Activated CD4-positive, alpha-beta T cell treated with anti-CD3 and anti-CD28 coated beads for 48 hours (primary cell): ENCODE measurements around the gene CCNJL.

ENCODE experiments used
- DNase-seq: peaks from one replicate; pipeline ENCODE4 v3.0.0-alpha.2; 2020

Gene CCNJL

DNA sequence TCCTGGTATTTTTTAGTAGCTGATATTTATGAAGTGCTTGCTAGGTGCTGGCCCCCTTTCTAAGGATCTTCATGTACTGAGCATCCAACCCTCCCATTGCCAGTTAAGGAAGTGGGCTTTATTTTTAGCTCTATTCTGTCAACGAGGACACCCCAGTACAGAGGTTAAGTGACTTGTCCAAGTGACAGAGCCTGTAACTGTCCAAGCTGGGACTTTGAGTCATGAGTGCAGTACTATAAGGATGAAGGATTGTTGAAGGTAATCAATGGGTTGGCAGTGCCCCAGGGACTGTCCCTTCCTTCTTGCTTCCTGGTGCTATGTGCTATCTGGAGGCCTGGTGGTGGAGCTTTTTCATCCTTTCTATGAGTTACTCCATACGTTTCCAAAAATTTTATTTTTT lies 101.0 kb downstream of the CCNJL start:
- no peak for DNase-seq

DNA sequence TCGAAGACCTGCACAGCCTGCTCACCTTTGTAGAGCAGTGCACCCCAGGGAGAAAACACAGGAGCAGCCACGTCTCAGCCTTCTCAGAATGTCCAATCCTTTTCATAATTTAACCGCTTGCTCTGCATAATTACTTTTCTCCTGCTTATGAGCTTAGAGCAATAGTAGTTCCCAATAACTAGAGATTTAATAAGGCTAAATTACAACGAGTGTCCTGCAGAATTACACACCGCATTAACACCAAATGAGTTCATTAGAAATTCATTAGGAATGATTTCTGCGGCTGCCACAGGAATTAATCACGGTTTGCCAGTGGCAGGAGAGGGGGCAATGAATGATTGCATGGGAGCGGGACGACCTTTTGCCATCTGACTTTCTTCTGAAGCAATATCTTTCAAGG lies 101.8 kb downstream of the CCNJL start:
- no peak for DNase-seq

DNA sequence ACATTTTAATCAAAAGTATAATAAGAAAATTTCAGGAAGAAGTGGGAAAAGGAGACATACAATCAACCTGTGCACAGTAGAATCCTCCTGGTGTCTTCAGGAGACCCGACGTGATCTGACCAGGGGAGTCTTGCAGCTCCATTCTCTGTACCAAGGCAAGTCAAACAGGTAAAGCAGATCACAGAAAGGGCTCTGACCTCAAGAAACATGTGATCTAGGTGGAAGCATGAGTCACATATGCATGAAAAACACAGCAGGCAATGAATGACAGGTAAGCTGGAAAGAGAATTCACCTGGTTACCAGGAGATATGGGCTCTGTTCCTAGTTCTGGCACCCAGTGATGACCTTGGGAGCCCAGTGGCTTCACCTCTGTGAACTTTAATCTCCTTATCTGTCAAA lies 102.4 kb downstream of the CCNJL start:
- DNase-seq: no peak

DNA sequence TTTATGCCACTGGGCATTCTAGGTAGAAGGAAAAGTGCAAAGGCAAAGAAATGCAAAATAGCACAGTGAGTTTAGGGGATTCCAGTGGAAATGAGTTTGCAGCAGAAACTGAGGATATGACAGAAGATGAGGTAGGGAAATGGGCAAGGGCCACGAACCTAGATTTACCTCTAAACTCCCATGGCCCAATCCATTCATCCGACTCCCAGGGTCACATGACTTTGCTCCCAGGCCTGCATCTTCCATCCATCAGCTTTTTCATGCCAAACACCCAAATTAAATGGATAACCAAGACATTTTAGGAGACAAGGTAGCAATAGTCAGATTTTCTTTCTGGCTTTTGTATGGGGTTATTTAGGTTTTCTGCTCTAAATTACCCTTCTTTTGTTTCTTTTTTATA lies 105.3 kb downstream of the CCNJL start:
- DNase-seq: no peak
